Astrocyte of the spinal cord (primary cell): ENCODE results near the gene ZNF366.
"Not testable (repeated sequence)": the region's sequence is repeated elsewhere in the genome, so short reads cannot be mapped to it uniquely, and the experiment has no call there.

Experiments
- DNase-seq: peaks from one replicate; pipeline ENCODE4 v3.0.0; 2011; ENCODE audit warnings: low read depth, low spot score
- H3K4me3 ChIP-seq: 2 replicates; pipeline ENCODE4 v1.5.1; 2011; ENCODE audit warnings: low read depth, mild to moderate bottlenecking, low read length, moderate library complexity
- CTCF ChIP-seq: IDR thresholded peaks from 2 replicates; pipeline ENCODE4 v1.5.1; 2012; ENCODE audit warnings: low read depth, mild to moderate bottlenecking, low read length, inconsistent platforms
- in situ Hi-C: cut with HindIII; loops from 2 replicates; pipeline ENCODE4 v1.10.0; 2017; ENCODE audit warnings: low sequenced_read_pairs

The ZNF366 gene

GRCh38 chr5:72412283-72413055 is 94.7 kb downstream of the ZNF366 start:
- no peak overlapping the region for H3K4me3 ChIP-seq
- peak; percentile 58 for DNase-seq
- in situ Hi-C loops: no loop called here
- TF ChIP-seq CTCF: peak; percentile 35

- in situ Hi-C loops: no loop called here
- TF ChIP-seq CTCF: no peak
- H3K4me3 ChIP-seq: no peak overlapping the region
- DNase-seq: no peak
Measured at GRCh38 chr5:72410688-72411295, 96.4 kb downstream of the ZNF366 start.

- in situ Hi-C loops: no loop called here
- no peak for TF ChIP-seq CTCF
- DNase-seq: no peak
Measured at GRCh38 chr5:72408603-72409002, 98.6 kb downstream of the ZNF366 start.

DNA sequence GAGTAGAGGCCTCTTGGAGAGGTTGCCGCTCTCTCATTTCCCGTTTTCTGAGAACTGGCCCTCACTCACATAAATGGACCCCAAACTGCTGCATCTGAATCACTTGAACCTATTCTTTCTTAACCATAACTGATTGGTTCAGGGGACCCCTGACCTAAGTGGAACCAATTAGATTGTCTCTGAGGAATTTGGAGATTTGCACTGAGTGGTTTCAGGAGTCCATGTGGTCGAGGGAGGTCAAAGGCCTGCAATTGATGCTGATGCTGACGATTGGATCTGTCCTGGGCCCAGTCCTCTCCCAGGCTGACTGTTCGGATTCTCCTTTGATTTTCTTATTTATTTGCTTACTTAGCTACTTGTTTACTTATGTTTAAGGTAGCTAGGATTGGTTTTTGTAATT is 99.1 kb downstream of the ZNF366 start:
- no peak overlapping the region for H3K4me3 ChIP-seq
- in situ Hi-C loops: no loop called here
- DNase-seq: no peak
- TF ChIP-seq CTCF: no peak

More at GRCh38 chr5:72408603-72409002, 98.6 kb downstream of the ZNF366 start:
- no peak overlapping the region for H3K4me3 ChIP-seq

DNA sequence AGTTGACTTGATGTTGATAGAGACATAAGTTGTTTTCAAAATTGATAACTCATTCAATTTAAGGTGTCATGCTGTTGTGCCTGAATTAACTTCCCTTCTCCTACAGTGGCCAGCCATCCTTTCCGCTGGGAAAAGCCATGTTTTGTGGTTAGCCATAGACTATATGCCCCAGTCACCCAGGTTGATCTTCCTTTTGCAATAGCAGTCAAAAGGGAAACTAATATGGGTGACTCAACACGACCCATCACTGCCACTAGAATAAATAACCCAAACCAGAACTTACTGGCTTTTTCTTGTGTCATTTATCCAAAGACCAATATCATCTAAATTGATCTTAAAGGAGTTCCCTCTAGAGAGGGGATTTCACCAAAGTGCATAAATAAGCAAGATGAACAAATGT is 99.7 kb downstream of the ZNF366 start:
- DNase-seq: no peak
- no peak for TF ChIP-seq CTCF
- no peak overlapping the region for H3K4me3 ChIP-seq
- in situ Hi-C loops: no loop called here

GRCh38 chr5:72407078-72407477 is 100.1 kb downstream of the ZNF366 start:
- in situ Hi-C loops: no loop called here
- DNase-seq: no peak
- TF ChIP-seq CTCF: no peak

DNA sequence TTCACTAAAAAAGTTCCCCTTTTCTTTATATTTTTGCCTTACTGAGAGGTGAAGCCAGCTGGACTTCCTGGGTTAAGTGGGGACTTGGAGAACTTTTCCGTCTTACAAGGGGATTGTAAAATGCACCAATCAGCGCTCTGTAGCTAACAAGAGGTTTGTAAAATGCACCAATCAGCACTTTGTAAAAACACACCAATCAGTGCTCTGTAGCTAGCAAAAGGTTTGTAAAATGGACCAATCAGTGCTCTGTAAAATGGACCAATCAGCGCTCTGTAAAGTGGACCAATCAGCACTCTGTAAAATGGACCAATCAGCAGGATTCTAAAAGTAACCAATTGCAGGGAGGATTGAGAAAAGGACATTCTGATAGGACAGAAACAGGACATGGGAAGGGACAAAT is 102.4 kb downstream of the ZNF366 start:
- DNase-seq, in situ Hi-C loops, H3K4me3 ChIP-seq: not testable (repeated sequence)

More at GRCh38 chr5:72407078-72407477, 100.1 kb downstream of the ZNF366 start:
- H3K4me3 ChIP-seq: no peak overlapping the region
